ENCODE data around the gene CHCHD1.
"Not testable (repeated sequence)": the region's sequence is repeated elsewhere in the genome, so short reads cannot be mapped to it uniquely, and the experiment has no call there.

The CHCHD1 gene

DNA sequence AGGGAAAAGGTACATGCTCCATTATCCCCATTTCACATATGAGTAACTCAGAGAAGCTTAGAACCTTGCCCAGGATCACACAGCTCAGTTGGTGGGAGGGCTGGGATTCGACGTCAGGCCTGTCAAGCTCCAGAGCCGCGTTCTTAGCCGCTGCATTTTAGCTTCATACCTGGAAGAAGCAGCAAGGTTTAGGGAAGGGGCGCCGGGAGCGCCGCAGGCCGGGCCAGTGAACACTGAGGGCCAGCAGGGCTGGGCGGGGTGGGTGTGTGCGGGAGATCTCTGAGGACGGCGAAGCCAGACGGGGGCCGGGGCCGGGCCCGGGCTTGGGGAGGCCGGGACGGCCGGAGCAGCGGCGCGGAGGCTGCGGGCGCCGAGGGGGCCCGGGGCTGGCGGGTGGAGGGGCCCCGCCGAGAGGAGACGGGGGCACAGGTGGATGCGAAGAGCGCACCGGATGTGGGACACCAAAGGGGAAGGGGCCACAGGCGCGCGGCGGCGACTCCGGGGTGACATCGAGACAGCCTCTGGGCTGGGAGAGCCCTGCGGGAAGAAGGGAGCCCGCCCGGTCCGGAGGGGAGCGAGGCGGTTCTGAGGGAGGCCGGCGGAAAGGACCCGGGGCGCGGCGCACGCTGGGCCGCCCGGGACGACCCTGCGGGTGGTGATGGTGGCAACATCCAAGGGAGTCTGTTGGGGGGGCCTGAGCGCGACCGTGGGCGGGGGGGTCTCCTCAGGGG is 29.1 kb downstream of the CHCHD1 start:
- peak in 2 of 3 experiments; percentile 24 to 40 for DNase-seq (ENCODE audit: low read depth in 3 of 3)

DNA sequence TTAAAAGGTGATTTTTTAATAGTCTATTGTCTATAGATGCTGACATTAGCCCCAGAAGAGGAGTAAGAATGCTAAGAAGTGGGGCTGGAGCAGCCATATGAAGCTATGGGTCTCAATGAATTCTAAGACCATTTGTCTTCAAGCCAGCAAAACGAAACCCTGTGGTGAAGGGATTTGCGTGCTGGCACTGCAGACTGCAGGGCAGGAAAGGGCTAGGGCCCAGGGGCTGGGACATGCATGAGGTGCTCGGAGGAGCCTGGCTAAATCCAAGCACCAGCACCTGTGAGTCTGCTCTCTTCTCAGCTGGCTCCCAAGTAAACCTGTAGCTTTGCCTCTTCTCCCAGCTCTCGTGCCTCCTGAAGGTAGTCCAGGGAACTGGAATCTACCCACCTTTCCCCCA is 30.8 kb downstream of the CHCHD1 start:
- no peak for DNase-seq (ENCODE audit: low read depth in 3 of 3)

DNA sequence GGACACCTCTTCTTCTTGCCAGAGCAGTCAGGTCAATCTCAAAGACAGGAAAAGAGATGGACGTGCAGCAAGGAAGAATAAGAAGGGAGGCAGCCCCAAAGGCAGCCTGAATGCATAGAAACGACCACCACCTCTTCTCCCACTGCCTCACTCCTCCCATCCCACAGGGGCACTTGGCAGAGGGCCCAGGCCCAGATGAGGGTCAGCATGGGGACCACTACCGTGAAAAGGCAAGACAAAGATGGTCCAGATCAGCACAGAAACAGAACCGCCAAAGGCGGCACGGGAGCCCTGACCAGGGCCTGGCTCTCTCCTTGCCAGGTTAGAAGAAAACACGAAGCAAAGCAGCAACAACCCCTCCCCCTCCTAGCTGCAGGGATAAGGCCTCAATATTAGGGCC is 31.5 kb downstream of the CHCHD1 start:
- DNase-seq (ENCODE audit: low read depth in 3 of 3) = no peak

DNA sequence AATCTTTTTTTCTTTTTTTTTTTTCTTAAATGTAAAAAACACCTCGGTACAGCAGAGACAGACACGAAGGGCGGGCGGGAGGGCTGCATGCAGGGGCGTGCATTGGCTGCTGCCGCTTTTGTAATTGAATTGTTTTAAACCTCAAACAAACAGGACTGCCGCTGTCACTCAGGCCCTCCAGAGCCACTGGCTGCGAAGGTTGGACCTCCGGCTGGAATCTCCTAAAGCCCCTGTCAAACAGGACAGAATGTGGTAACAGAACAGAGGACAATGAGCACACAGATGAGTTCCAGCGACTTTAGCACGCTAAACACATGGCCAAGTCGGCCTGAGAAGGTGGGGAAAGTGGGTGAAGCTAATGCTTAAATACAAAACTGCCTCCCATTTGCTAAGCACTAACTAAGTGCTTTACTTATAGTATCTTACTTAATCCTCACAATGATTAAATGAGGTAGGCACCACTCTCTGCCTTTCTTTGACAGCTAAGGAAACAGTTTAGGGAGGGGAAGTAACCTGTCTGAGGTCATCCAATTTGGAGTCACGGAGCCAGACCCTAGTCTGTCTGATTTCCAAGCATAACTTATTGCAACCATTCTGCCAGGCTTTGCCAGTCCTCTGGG is 32.5 kb downstream of the CHCHD1 start:
- no peak for DNase-seq (ENCODE audit: low read depth in 3 of 3)

DNA sequence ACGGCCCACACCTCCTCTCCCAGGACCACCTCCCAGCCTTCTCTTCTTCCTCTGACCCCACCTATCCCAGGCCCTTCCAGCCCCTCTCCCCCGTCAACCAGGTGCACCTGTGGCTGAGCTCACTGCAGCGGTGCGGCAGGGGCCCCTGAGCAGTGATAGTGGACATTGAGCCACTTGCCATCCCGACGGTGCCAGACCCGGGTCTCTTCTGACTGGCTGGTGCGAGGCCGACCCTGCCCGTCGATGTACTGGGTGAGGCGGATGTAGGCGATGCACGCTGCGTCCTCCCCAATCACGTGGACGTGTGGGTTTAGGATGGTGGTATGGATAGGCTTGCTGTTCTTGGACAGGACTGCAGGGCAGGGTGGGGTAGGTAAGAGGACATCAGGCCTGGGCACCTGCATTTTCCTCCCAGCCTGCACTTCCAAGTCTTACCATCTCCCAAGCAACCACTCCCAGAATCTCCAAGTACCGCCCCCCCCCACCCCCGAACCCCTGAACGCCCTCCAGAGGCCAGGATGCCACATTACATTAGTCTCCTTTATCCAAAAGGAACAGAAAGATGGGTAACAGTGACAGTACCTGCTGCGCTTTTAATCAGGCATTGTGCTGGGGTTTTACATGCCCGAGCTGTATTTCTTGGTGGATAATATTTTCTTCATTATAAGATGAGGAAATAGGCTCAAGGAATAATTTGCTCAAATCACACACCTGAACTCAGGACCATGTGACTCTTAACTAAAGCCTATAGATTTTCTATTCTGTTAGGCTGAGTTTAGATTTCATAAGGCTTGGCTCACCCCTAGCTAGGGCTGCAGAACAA is 33.3 kb downstream of the CHCHD1 start:
- no peak for DNase-seq (ENCODE audit: low read depth in 3 of 3)

DNA sequence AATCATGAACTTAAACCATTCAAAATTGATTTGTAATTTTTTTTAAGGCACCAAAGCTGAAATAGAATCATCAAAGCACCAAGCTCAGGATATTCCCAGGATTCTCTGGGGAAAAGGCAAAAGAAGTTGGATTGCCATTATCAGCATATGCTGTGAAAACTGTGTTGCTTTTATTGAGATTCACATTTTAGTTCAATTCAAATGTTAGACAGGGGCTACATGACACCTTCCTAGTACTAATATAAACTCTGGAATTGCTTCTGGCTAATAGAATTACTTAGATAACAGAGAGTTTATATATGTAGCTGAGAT is 33.8 kb downstream of the CHCHD1 start:
- no peak for DNase-seq (ENCODE audit: low read depth in 3 of 3)

DNA sequence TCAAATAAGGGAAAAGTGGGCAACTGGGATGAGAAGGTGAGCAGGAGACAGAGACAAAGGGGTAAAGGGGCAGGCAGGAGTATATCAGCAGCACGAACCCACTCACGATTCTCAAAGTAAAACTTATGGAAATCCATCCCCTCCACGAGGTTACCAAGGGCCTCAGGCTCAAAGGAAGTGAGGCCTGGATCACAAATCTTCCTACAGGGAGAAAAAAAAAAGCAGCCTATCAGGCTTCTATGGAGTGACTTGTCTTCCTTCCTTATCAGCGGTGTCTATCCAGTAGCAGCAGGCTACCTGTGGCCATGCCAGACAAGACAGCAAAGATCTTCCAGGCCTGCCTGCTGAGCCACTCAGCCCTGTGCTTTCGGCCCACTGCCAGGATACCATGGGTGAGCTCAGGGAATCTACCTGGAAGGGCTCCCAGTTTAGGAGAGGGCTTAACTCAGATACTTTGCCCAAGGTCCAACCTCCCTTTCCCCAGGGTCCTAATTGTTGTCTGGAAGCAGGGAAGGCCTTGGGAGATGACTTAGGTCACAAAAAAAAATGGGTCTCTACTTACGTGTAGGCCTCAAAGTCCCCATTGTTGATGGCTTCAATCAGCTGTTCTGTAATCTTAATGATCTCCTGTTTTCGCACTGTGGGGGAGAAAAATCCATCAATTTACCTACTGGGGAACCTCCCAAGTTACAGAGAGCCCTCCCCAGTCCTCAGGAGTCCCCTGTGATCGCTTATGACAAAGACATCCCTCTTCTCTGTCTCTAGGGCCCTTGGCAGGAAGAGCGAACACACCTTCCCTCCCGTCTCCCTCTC is 35.3 kb downstream of the CHCHD1 start:
- DNase-seq (ENCODE audit: low read depth in 3 of 3) = no peak

DNA sequence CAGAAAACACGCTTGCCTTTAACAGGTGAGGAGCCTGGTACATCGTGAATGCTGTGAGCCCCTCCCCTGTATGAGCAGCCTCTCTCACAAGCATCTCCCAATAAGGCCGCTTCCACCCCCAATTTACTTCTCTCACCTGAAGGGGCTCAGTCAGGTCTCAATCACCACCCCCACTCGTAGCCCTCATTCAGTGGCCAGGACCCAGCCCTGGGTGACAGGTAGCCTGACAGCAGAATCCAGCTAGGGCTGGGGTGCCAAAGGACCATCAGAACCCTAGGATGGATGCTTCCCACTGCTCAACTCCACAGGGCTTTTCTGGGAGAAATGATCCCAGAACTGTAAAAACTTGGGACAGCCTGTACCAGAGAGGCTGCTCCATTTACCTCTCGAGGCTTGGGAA is 36.0 kb downstream of the CHCHD1 start:
- DNase-seq (ENCODE audit: low read depth in 3 of 3) = no peak

DNA sequence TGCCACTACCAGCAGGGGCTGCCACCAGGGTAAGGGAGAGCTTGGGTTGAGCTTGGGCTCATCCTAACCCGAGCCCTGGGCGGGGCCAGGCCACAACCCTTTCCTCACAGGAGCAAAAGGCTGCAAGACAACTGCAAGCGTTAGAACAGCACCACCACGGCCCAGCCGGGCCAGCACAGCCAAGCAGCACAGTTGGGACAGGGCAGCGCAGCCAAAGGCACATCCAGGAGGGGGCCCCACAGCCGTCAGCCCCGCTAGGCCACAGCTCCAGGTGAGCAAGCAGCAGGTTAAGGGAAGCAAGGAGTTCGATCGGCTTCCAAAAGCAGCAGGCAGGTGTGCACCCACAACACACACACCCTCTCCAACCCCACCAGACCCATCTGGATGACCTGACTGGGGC is 36.6 kb downstream of the CHCHD1 start:
- no peak for DNase-seq (ENCODE audit: low read depth in 3 of 3)

DNA sequence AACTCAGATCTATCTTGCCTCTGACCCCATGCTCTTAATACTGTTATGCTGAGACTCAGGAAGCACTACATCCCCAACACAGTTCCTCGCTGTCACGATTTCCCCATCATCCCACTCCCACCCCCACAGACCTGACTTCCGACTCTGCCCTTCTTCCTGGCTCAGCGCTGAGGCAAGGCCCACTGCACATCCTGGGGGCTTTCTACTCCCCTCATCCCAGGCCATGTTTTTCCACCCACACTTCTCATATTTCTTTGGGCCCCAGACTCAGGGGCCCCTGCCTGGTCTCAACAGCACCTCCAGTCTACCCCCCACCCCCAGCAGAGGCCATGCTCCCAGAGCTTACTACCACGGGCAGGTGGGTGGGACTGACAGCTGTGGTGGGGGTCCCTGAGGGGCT is 37.2 kb downstream of the CHCHD1 start:
- DNase-seq (ENCODE audit: low read depth in 3 of 3) = no peak

DNA sequence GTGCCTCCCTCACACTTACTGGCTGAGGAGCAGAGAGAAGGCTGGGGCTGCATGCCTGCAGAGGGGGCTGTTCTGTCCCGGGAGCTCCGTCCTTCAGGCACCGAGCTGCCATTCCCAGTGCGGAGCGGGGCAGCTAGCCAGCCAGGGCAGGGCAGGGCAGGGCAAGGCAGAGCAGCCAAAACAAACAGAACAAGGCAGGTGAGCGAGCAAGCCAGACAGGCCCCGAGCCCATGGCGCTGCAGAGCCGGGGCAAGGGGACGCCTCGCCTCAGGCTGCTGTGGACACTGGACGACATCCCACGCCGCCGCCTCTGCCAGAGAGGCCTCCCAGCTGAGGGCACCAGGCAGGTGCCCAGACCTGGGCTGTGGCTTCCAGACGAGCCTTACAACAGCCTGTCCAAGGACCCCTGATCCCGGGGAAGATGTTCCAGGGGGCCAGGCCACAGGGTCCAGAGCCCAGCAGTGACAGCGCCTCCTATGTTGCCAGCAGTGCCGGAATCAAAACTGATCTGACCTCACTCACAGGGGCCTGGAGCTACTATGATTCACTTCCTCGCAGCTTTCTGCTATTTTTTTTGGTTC is 37.8 kb downstream of the CHCHD1 start:
- no peak for DNase-seq (ENCODE audit: low read depth in 3 of 3)

DNA sequence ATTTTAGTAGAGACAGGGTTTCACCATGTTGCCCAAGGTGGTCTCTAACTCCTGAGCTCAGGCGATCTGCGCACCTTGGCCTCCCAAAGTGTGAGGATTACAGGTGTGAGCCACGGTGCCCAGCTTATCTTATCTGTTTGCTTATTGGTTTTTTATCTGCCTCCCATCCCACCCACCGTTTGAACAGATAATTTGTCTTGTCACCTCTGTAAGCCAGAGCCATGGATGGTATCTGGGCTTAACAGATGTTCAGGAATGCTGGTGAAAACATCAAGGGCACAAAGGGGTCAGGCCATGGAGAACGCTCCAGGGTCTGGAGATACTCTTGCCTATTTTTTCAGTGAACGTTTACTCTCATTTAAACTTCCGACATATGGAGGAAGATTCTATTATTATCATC is 41.5 kb downstream of the CHCHD1 start:
- no peak for DNase-seq (ENCODE audit: low read depth in 3 of 3)

DNA sequence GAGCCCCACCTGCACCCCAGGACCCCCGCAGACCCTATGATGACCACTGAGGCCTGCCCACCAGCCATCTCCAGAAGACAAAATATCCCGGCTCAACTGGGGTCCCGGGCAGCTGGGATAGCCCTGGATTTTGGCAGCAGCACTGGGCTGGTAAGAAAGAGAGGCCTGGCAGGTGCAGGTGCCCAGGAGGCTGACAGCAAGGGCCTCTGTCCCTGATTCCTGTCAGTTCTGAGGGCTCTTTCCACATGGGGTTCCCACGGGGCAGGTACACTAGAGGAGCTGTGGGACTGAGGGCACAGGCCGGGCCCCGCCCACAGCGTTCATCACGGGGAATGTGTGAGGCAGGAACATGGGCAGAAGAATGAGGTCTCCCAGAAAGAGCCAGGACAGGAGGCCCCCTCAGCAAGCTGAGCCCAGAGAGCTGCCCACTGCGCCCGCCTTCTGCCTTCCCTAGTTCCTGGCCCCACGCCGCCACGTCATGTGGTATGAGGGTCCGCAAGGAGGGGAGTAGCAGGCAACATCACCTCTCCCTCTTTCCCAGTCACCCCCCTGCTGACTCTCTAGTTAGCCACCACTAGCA is 42.4 kb downstream of the CHCHD1 start:
- DNase-seq (ENCODE audit: low read depth in 3 of 3) = no peak

DNA sequence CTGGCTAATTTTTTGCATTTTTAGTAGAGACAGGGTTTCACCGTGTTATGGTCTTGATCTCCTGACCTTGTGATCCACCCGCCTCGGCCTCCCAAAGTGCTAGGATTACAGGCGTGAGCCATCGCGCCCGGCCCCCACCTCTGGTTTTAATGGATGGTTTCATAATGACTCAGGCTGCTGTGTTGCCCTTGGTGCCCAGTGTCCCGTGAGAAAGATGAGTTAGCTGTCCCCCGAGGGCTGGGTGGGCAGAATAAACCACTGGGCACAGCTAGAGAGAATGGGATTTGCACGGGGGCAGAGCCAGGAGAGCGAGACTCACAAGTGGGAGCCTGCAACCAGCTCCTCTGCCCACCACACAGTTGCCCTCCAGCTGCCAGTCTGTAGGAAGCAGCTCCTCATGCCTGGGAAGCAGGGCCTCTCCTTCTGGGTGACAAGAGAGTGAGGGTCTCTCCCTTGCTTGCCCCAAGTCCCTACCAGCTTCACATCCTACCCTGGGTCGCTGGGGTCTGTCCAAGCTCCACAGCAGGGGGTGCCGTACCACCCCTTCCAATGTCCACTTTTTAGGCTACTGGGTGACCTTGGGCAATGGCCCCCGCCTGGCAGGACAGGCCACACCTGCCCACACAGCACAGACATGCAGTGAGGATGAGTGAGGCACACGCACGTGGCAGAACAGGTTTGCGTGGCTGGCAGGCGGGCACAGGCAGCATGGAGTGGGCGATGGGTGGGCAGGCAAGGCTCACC is 45.7 kb downstream of the CHCHD1 start:
- no peak for DNase-seq (ENCODE audit: low read depth in 3 of 3)

DNA sequence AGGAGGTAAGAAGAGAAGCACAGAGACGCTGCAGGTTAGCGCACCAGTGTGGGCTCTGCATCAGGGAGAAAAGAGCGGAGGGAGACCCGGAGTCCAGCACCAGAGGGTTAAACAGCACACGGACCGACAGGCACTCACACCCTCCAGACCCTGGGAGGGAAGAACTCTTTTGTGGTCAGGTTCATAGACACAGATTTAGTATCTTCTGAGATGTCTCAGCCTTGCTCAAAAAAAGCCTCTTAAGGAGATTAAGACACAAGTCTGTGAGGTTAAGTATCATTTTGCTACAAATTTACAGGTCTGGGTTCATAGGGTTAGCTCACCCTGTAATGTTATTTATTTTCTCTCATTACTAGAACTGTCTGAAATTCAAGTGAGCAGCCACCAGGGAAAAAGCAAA is 46.3 kb downstream of the CHCHD1 start:
- no peak for DNase-seq (ENCODE audit: low read depth in 3 of 3)

DNA sequence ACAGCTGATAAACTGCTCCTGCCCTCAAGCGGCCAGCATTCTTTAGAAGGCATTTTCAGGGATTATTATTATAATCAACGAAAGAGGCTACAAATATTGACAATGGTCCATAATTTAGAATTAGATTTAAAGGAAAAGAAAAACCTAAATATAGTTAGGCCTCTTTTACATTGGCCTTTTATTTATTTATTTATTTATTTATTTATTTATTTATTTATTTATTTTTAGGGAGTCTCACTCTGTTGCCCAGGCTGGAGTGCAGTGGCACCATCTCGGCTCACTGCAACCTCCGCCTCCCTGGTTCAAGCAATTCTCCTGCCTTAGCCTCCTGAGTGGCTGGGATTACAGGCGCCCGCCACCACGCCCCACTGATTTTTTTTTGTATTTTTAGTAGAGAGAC is 47.2 kb downstream of the CHCHD1 start:
- DNase-seq (ENCODE audit: low read depth in 3 of 3) = not testable (repeated sequence)
